ENCODE measurements around the gene NUMB.
A peak's percentile ranks its signal among the peaks of the same experiment; 100 is the strongest.

The NUMB gene

GRCh38 chr14:73255693-73256225 is 202.6 kb downstream of the NUMB start:
- DNase-seq, result no peak

- DNase-seq, result no peak
Measured at GRCh38 chr14:73255005-73255400, 203.3 kb downstream of the NUMB start.

GRCh38 chr14:73254247-73255004 is 203.9 kb downstream of the NUMB start:
- DNase-seq, result no peak

GRCh38 chr14:73253721-73254120 is 204.6 kb downstream of the NUMB start:
- no peak for DNase-seq

- no peak for DNase-seq
Measured at GRCh38 chr14:73253323-73253610, 205.1 kb downstream of the NUMB start.

GRCh38 chr14:73252491-73253322 is 205.6 kb downstream of the NUMB start:
- DNase-seq, result no peak

GRCh38 chr14:73251516-73252215 is 206.7 kb downstream of the NUMB start:
- DNase-seq, result no peak

- DNase-seq, result no peak
Measured at GRCh38 chr14:73250781-73251500, 207.4 kb downstream of the NUMB start.

GRCh38 chr14:73250317-73250713 is 208.0 kb downstream of the NUMB start:
- DNase-seq, result no peak

GRCh38 chr14:73249564-73250316 is 208.6 kb downstream of the NUMB start:
- no peak for DNase-seq

GRCh38 chr14:73249108-73249507 is 209.2 kb downstream of the NUMB start:
- no peak for DNase-seq

GRCh38 chr14:73248108-73248868 is 210.1 kb downstream of the NUMB start:
- DNase-seq, result no peak

GRCh38 chr14:73246387-73247150 is 211.8 kb downstream of the NUMB start:
- DNase-seq, result no peak

GRCh38 chr14:73245480-73246325 is 212.6 kb downstream of the NUMB start:
- DNase-seq, result peak; percentile 38

- no peak for DNase-seq
Measured at GRCh38 chr14:73244541-73245290, 213.6 kb downstream of the NUMB start.

- no peak for DNase-seq
Measured at GRCh38 chr14:73243748-73244147, 214.6 kb downstream of the NUMB start.

- no peak for DNase-seq
Measured at GRCh38 chr14:73243341-73243740, 215.0 kb downstream of the NUMB start.

- no peak for DNase-seq
Measured at GRCh38 chr14:73242357-73242901, 215.9 kb downstream of the NUMB start.
